Measurements from ENCODE around the gene SLCO3A1.

SLCO3A1 gene

DNA sequence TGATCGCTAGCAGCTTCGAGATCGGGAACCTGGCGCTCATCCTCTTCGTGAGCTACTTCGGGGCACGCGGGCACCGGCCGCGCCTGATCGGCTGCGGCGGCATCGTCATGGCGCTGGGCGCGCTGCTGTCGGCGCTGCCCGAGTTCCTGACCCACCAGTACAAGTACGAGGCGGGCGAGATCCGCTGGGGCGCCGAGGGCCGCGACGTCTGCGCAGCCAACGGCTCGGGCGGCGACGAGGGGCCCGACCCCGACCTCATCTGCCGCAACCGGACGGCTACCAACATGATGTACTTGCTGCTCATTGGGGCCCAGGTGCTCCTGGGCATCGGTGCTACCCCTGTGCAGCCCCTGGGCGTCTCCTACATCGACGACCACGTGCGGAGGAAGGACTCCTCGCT lies 62.5 kb downstream of the SLCO3A1 start:
- DNase-seq, result no peak

GRCh38 chr15:91917686-91918360 lies 64.3 kb downstream of the SLCO3A1 start:
- DNase-seq, result no peak

GRCh38 chr15:91919014-91919534 lies 65.6 kb downstream of the SLCO3A1 start:
- DNase-seq, result no peak

DNA sequence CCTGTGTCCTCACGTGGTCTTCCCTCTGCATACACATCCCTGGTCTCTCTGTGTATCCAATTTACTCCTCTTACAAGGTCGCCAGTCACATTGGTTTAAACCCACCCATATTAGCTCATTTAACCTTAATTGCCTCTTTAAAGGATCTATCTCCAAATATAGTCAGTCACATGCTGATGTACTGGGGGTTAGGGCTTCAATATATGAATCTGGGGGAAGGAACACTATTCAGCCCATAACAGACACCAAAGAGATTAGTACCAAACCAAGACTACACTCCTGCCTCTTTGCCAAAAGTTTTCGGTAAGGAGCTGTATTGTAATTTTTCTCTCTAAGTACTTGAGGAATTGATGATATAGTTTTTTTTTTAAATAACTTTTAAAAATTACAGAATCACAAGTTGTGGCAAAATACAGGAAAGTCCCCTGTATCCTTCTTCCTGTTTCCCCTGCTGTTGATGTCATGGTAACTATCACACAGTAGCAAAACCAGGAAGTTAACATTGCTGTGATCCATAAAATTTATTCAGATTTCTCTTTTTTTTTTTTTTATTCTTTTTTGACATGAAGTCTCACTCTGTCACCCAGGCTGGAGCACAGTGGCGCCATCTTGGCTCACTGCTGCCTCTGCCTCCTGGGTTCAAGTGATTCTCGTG lies 67.8 kb downstream of the SLCO3A1 start:
- DNase-seq, result peak; percentile 31

DNA sequence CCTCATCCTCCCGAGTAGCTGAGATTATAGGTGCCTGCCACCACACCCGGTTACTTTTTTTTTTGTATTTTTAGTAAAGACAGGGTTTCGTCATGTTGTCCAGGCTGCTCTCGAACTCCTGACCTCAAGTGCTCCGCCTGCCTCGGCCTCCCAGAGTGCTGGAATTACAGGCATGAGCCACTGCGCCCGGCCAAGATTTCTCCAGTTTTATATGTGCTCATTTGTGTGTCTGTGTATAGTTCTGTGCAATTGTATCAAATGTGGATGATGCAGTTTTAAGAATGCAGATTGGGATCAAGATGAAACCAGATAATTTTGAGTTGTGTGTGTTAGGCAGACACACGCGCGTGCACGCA lies 68.3 kb downstream of the SLCO3A1 start:
- no peak for DNase-seq

GRCh38 chr15:91922646-91923547 lies 69.4 kb downstream of the SLCO3A1 start:
- DNase-seq, result no peak

- no peak for DNase-seq
Measured at GRCh38 chr15:91924183-91924582, 70.7 kb downstream of the SLCO3A1 start.

- DNase-seq, result no peak
Measured at GRCh38 chr15:91924837-91925495, 71.5 kb downstream of the SLCO3A1 start.

DNA sequence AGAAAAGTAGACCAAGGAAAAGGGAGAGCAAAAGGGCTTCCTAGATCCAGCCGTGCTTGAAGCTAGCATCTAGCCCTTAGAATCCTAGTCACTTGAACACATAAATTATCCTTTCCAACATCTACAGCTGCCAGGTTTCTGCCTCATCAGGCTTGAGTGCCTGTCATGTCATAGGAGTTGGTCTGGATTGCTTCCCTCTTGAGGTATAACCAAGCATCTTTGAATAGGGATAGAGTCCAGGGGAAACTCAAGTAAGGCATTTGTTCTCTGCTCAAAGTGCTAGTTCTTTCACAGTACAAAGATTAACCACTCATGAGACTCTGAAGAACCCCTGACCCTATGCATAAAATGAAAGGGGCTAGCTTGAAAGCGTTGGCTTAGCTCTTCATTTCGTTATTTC lies 72.3 kb downstream of the SLCO3A1 start:
- DNase-seq, result no peak

DNA sequence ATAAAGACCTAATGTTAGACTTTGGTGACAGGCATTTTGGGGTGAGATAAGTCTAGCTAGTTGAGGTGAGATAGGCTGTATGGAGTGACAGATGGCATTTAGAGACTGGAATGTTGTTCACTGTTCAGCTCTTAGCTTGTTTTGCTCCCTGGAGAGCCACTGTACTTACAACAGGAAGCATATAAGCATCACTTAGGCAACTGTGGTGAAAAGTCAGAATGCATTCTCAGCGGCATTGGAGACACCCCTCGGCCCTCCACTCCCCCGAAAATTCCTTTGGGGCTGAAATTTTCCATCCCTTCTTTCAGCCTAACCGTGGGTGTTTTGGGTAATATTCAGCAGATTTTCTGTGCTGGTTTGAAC lies 73.4 kb downstream of the SLCO3A1 start:
- DNase-seq, result no peak

DNA sequence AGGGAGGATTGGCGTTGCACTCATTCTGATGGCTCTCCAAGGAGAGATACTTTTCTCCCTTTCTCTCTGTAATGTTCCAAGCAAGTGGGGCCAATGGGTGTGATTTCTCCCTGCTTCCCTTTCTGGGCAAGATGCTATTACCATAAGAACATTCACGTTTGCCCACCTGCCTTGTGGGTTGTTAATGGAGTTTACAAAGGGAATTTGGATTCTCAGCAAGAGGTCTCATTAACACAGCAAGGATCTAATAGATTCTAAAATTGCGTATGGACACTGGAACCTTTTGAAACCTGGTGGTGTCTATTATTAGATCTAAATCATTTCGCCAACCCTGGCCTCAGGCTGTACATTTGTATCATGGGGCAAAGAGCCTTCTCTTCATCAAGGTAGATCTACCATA lies 74.1 kb downstream of the SLCO3A1 start:
- DNase-seq, result no peak

- DNase-seq, result no peak
Measured at GRCh38 chr15:91928675-91929074, 75.2 kb downstream of the SLCO3A1 start.

DNA sequence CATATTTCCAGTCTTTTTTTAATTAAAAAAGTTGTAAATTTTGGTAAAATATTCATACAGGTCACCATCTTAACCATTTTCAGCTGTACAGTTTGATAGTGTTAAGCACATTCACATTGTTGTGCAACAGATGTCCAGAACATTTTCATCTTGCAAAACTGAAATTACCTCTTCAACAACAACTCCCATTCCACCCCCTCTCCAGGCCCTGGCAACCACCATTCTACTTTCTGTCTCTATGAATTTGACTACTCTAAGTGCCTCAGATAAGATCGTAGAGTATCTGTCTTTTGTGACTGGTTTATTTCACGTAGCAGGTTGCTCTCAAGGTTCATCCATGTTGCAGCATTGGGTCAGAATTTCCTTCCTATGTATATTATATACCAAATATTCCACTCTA lies 76.0 kb downstream of the SLCO3A1 start:
- no peak for DNase-seq

GRCh38 chr15:91930092-91930491 lies 76.6 kb downstream of the SLCO3A1 start:
- DNase-seq, result no peak

DNA sequence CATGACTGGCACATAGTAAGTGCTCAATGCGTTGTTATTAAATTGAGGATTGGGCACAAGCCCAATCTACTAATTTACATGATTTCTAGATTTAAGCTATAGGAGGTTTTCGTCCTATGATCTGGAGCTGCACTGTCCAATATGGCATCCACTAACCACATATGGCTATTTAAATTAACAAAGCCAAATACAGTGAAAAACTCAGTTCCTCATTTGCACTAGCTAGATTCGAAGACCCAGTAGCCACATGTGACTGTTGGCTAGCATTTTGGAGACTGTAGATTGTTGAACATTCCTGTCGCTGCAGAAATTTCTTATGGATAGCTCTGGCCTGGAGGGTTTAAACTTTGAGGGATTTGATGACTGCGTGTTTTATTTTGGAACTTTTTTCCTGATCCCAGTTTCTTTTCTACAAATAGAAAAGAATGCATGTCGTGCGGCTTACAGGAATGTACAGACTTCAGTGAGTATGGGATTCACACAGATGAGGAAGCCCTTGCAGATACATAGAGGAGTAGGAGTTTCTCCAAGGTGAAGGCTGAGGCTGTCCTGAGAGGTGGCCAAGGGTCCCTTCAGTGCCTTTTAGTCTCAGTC lies 82.8 kb downstream of the SLCO3A1 start:
- no peak for DNase-seq

GRCh38 chr15:91936927-91937326 lies 83.4 kb downstream of the SLCO3A1 start:
- DNase-seq, result no peak

DNA sequence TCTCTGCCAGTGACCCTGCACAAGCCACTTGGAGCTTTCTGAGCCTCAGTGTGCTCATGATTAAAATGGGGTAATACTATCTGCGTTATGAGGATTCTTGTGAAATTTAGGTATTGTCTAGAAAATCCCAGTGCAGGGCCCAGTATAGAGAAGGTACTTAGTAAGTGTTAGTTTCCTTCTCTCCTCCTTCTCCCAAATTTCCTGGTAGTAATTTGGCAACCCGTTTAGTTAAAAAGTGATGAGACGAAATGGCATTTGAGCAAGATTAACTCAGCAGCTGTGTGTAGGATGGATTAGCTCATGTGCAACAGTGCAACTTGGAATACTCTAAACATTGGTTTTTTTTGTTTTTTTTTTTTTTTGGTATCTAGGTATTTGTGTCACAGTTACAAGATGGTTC lies 84.6 kb downstream of the SLCO3A1 start:
- no peak for DNase-seq

- no peak for DNase-seq
Measured at GRCh38 chr15:91939403-91939831, 85.9 kb downstream of the SLCO3A1 start.

DNA sequence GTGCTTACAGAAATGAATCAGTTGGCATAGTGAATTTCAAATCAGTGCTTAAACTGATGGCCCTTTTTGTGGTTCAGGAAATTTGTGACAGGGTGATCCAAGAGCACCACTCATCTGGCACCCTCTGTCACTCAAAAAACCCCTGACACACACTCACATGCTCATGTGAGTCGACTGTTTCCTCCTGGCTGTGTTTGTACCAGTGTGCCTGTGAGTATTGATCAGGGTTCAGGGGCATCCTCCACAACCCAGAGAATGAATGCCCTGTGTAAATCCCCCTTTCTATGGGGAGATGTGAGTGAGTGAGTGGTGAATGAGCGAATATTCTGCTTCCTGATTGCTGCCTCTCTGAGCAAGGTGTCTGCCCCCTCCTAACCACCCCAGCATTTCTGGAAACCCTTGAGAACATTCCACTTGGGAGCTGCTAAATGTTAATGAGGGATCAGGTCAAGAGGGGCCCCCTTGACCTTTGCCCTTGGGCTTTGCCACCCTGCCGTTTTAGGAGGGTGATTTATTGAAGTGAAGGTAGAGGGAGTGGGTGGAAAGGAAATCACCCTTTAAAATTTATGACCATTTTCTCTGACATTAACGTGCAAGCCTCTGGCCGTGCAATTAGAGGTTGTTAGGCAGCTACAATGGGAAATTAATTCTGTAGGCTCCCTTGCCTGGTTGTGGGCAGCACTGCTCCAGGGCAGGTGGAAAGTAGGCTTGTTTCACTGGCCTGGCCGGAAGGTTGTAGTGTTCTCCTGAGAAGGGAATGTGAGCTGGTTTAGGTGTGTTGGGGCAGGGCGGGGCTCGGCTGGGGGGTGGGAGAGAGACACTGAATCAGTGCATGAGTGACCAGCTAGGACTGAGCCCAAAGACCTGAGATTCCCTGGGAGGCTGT lies 87.2 kb downstream of the SLCO3A1 start:
- peak; percentile 63 for DNase-seq

- no peak for DNase-seq
Measured at GRCh38 chr15:91941871-91942658, 88.6 kb downstream of the SLCO3A1 start.
